Amniotic stem cell (primary cell): Measurements from ENCODE around the gene IDH3G.

ENCODE experiments used
- DNase-seq: peaks from one replicate; lab custom pipeline; 2025; lab: John Stamatoyannopoulos, UW

The IDH3G gene

GRCh38 chrX:153816831-153817690, 22.9 kb upstream of the IDH3G start:
- DNase-seq = no peak

DNA sequence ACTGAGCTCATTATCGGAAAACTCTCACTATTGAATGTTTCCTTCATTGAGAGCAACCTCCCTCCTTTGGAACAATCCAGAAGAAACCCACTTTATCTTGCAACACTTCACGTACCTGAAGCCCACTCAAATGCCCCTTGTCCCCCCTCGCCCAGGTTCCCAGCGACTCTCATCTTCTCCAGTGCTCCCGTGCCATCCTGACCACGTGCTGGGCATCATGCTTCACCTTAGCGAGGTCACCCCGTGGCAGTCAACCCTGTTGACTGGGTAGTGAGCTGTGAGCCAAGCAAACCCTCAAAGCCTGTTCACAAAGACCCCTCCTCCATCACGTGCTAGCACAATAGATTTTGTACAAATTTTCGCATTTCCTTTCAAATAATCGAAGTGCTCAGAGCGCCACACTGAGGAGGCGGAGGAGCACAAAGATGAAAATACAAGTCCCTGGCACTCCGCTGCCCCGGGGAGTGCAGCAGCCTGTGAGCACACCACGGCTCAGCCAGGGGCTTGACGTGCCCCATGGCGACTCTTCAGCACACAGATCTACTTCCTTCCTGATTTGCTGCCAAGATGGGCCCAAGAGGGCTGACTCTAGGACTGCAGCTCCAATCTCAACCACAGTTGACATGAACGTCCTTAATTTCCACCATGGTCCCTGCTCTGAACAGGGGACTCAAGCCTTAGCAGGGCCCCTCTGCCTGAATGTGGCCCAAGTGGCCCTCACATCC, 20.6 kb upstream of the IDH3G start:
- DNase-seq = no peak

- no peak for DNase-seq
Observed at GRCh38 chrX:153813161-153813560, 19.0 kb upstream of the IDH3G start.

- DNase-seq = no peak
Observed at GRCh38 chrX:153812220-153812619, 18.0 kb upstream of the IDH3G start.

DNA sequence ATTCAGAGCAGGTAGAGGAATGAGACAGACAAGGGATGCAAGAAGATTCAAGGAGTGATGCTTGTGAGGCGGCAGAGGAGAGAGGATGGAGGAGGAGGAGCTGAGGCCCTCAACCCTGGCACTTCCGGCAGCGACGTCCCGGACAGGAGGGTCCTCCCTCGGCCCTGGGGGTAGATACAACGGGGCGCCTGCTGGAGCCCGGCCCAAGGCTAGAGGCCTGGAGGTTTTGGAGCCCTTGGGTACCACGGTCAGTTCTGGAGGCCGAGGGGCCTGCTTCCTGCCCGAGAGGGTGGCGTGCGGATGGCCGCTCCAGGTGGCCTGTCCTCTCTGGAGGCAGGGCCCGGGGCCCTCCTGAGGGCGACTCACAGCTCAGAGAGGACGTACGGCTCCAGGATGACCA, 13.8 kb upstream of the IDH3G start:
- no peak for DNase-seq

GRCh38 chrX:153806999-153807575, 12.9 kb upstream of the IDH3G start:
- no peak for DNase-seq

- no peak for DNase-seq
Observed at GRCh38 chrX:153805436-153805835, 11.3 kb upstream of the IDH3G start.

GRCh38 chrX:153804621-153805020, 10.4 kb upstream of the IDH3G start:
- no peak for DNase-seq

DNA sequence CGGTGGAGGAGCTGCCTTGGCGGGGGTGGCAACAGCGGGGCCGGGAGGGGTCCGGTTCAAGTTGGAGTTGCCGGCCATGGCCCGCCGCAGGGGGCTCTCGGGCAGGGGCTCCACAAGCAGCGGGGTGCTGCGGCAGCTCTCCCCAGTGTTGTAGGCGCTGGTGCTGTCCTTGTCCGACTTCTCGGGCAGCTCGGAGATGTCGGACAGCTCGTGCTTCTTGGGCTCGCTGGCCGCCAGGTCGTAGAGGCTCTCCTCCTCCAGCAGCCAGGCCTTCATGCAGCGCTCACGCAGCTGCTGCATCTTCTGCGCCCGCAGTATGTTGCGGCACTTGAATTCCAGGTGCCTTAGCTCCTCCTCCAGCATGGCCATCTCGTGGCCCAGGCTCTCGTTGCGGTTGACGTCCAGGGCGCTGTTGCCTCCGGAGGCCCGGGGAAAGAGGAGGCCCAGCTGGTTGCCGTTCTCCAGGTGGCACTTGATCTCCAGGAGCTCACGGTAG, 10.0 kb upstream of the IDH3G start:
- DNase-seq = no peak

GRCh38 chrX:153803211-153804099, 9.3 kb upstream of the IDH3G start:
- DNase-seq = no peak

GRCh38 chrX:153802513-153803045, 8.4 kb upstream of the IDH3G start:
- DNase-seq = no peak

- no peak for DNase-seq
Observed at GRCh38 chrX:153801669-153802068, 7.5 kb upstream of the IDH3G start.

- no peak for DNase-seq
Observed at GRCh38 chrX:153800746-153801145, 6.6 kb upstream of the IDH3G start.

- DNase-seq = no peak
Observed at GRCh38 chrX:153800177-153800722, 6.1 kb upstream of the IDH3G start.

DNA sequence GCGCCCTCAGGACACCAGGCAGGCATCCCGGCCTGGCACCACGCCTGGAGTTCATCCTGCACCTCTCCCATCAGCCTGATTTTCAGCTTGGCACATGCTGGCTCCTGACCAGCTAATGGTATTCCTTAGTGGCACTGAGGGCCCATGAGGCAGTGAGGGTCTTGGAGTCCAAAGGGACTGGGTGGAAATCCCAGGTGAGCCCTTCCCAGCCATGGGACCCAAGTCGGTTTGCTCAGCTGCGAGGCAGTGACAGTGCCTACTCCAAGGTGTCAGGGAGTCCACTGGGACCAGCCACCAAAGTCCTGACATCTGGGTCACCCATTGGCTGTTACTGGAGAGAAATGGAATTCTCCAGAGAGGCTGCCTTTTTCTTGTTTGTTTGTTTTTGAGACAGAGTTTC, 5.2 kb upstream of the IDH3G start:
- no peak for DNase-seq

GRCh38 chrX:153797415-153798015, 3.3 kb upstream of the IDH3G start:
- no peak for DNase-seq

DNA sequence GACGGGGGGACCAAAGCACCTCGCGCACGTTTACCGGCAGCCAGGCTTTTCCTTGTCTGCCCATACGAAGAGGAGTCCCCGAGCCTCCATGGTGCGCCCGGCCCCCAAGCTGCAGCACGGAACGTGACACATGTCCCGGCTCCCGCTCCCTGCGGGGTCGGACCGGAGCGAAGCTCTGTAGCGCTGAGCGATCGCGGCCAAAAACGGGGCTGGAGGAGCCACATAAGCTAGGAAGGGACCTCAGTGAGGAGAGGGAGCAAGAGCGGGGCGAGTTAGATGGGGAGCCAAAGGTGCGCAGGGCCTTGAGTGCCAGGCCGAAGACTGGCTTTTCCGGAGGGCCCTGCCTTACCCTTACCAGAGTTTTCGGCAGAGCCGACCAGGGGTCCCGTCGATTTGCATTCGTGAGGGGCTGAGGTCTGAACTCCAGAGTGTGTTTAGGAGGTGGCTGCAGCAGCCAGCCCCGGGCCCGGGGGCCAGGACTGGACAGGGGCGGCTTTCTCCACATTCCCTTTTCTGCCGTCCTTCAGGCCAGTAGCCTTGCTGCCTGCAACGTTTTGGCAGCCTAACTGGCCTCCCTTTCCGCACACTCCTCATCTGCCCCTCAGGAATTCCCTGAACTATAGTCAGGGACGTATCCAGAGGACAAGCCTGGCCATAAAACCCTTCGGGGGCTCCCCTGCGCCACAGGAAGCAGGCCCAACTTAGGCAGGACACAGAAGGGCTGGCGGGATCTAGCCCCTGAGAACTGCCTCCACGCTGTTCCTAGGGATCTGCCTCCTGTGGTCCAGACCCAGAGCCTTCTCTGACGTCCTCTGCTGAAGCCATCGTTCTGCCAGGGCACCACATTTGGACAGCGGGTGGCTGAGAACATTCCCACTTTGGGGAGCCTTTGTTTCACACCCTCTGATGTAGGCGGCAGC, 982 bp upstream of the IDH3G start:
- no peak for DNase-seq

DNA sequence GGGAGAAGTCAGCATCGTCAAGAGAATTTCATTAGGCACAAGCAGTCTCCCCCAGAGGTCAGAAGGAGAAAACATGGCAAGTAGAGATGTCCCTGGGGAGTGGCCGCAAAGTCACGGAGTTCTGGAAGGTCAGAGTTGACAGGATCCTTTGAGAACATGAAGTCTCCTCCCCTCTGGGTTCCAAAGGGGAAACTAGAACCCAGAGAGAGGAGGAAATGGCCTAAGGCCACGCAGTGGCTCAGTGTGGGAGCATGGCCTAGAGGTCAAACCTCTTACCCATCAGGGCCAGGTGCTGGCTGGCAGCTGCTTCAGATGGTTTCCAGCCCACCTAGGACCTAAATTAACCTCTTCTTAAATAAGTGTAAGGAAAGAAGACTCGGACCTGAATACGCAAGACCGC, 884 bp downstream of the IDH3G start:
- no peak for DNase-seq

DNA sequence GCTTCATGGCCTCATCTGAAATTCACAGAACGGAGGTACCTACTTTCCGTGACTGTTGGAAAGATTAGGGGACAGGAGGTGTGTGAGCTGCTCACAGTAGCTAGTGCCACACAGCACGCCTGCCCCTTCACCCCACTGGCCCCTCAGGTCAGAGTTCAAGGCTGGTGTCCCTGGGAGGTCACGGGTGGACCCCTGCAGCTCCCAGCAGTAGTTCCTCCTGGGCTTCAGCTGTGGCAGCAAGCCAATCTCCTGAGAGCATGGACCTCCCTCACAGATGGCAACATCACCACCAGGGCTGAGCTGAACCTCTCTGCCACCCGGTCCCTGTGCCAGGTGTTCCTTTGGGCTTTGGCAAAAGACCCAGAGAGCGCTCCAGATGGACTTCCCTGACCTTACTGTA, 1.8 kb downstream of the IDH3G start:
- no peak for DNase-seq
